GM12878 (cell line): ENCODE measurements around the gene B3GALT5.

Source experiments
- NFYA ChIP-seq: IDR thresholded peaks from 2 replicates; pipeline ENCODE4 v1.6.1; 2011; ENCODE audit warnings: low read depth, mild to moderate bottlenecking, low read length, improper control_type of control experiment, borderline replicate concordance
- SMARCA5 ChIP-seq: fragments of 450-650 bp; IDR thresholded peaks from 2 replicates; pipeline ENCODE4 v1.6.1; 2017; ENCODE audit warnings: mild to moderate bottlenecking
- TF ChIP-seq, protein P1 (sequence below), 3 experiments: IDR thresholded peaks in 2 of 3; conservative IDR thresholded peaks in 1 of 3; 2 replicates each; pipeline ENCODE4 v1.5.1; 2011; ENCODE audit warnings: low read depth in 3 of 3, low read length in 3 of 3, mild to moderate bottlenecking in 3 of 3, control low read depth in 2 of 3, moderate library complexity in 2 of 3, inconsistent platforms in 1 of 3, mixed read lengths in 1 of 3; ENCODE audit not compliant: control insufficient read depth in 2 of 3, insufficient read depth in 1 of 3; ENCODE audit errors: extremely low read depth in 1 of 3
- TF ChIP-seq, protein P2 (sequence below): IDR thresholded peaks from 2 replicates; pipeline ENCODE4 v1.6.1; 2012; ENCODE audit warnings: low read depth, low read length, improper control_type of control experiment

DNA sequence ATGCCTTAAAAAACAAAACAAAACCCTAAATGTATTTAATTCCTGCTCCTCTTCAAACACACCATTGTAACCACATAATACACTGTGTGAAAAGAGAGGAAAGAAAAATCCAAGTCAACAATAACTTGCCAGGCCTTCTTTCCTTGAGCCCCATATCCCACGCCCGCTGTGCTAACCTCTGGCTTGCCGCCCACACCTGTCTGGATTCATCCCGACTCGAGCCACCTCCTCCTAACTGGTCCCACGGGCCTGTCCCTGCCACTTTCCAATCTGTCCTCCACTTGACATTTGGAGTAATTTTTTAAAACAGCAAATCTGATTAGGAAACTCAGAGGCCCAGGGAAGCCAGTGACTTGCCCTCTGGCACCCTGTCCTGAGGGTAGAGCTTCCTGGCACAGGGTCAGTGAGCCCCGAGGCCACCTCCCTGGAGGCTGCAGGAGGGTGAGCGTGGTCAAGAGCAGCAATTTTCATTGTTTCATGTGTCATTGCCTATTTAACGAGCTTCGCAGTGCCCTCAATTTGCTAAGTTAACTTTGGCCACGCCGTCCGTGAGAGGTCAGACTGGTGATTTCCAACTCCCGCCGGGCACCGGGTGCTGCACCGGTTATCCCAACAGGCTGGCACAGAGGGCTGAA is 54.1 kb downstream of the B3GALT5 start:
- TF ChIP-seq, protein P1, sequence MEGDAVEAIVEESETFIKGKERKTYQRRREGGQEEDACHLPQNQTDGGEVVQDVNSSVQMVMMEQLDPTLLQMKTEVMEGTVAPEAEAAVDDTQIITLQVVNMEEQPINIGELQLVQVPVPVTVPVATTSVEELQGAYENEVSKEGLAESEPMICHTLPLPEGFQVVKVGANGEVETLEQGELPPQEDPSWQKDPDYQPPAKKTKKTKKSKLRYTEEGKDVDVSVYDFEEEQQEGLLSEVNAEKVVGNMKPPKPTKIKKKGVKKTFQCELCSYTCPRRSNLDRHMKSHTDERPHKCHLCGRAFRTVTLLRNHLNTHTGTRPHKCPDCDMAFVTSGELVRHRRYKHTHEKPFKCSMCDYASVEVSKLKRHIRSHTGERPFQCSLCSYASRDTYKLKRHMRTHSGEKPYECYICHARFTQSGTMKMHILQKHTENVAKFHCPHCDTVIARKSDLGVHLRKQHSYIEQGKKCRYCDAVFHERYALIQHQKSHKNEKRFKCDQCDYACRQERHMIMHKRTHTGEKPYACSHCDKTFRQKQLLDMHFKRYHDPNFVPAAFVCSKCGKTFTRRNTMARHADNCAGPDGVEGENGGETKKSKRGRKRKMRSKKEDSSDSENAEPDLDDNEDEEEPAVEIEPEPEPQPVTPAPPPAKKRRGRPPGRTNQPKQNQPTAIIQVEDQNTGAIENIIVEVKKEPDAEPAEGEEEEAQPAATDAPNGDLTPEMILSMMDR (IDR thresholded peaks at IDR 0.05 in 2 of 3, conservative IDR thresholded peaks at IDR 0.05 in 1 of 3; ENCODE audit: control insufficient read depth in 2 of 3, extremely low read depth in 1 of 3, insufficient read depth in 1 of 3, low read depth in 3 of 3, low read length in 3 of 3), result no peak
- TF ChIP-seq, protein P2, sequence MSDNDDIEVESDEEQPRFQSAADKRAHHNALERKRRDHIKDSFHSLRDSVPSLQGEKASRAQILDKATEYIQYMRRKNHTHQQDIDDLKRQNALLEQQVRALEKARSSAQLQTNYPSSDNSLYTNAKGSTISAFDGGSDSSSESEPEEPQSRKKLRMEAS, result no peak
- TF ChIP-seq SMARCA5 (no peak), NFYA (no peak)
